ENCODE results near the gene ORAI1. TPM values are rescaled to one million over a fixed set of nuclear protein-coding genes. Genes with fewer than 3 reads are reported as not detected.
"Not testable (repeated sequence)": the region's sequence is repeated elsewhere in the genome, so short reads cannot be mapped to it uniquely, and the experiment has no call there.

Gene ORAI1
- total RNA-seq, 3 donors from 2014 or later, result 8.2 to 17.6 (median 13.6) TPM

- intact Hi-C loops (cut with DNase I, micrococcal nuclease), result no loop called here
- no peaks in the 10 kb centered on the region for H3K4me1 ChIP-seq (ENCODE audit: low read depth)
- no peak overlapping the region for H3K4me3 ChIP-seq
- DNase-seq, result no peak
- no peak for ATAC-seq
- no peaks in the 10 kb centered on the region for H3K36me3 ChIP-seq (ENCODE audit: low read depth)
- no peak for TF ChIP-seq CTCF (IDR thresholded peaks at IDR 0.05)
- no peaks in the 10 kb centered on the region for H3K9me3 ChIP-seq
These were observed 52.5 kb downstream of the ORAI1 start for GRCh38 chr12:121678716-121679300.

- not testable (repeated sequence) for ATAC-seq; DNase-seq; H3K4me3 ChIP-seq; H3K36me3 ChIP-seq (ENCODE audit: low read depth); H3K9me3 ChIP-seq; H3K4me1 ChIP-seq (ENCODE audit: low read depth)
- intact Hi-C loops (cut with DNase I, micrococcal nuclease), result loop anchor here (5.0 kb wide), 1 partner anchor 127 kb away; no protein-coding TSS in a partner anchor
These were observed 53.4 kb downstream of the ORAI1 start for GRCh38 chr12:121679661-121680197.

- H3K9me3 ChIP-seq, result no peaks in the 10 kb centered on the region
- H3K4me1 ChIP-seq (ENCODE audit: low read depth), result no peaks in the 10 kb centered on the region
- intact Hi-C loops (cut with DNase I, micrococcal nuclease), result no loop called here
- DNase-seq (no peak), ATAC-seq (no peak)
- H3K4me3 ChIP-seq, result no peak overlapping the region
- TF ChIP-seq CTCF (IDR thresholded peaks at IDR 0.05), result no peak
- H3K36me3 ChIP-seq (ENCODE audit: low read depth), result no peaks in the 10 kb centered on the region
These were observed 62.6 kb downstream of the ORAI1 start for GRCh38 chr12:121688966-121689365.

- DNase-seq, result no peak
- Histone ChIP-seq H3K36me3 (ENCODE audit: low read depth) (no peaks in the 10 kb centered on the region), H3K4me3 (no peak overlapping the region), H3K9me3 (no peaks in the 10 kb centered on the region), H3K4me1 (ENCODE audit: low read depth) (no peaks in the 10 kb centered on the region)
- intact Hi-C loops (cut with DNase I, micrococcal nuclease), result no loop called here
- ATAC-seq, result no peak
- TF ChIP-seq CTCF (IDR thresholded peaks at IDR 0.05), result no peak
These were observed 63.1 kb downstream of the ORAI1 start for GRCh38 chr12:121689430-121689829.

Other genes with a start within 250 kb of the ORAI1 start
- 10 to 100 TPM; 44.4 to 50.8 (median 46.8) TPM for gene RNF34, start 226.4 kb upstream of the ORAI1 start, total RNA-seq
- gene KDM2B, start 45.5 kb upstream of the ORAI1 start, total RNA-seq, result 10 to 100 TPM; 17.9 to 24.5 (median 18.3) TPM
- under 1 TPM; 0.17 to 0.35 (median 0.22) TPM for gene MORN3, start 43.1 kb downstream of the ORAI1 start, total RNA-seq
- gene TMEM120B, start 86.2 kb downstream of the ORAI1 start, total RNA-seq, result 10 to 100 TPM in 1 of 3 donors, 1 to 10 TPM in 2; 6.0 to 10.3 (median 6.4) TPM
- 10 to 100 TPM; 45.5 to 86.7 (median 83.2) TPM for gene RHOF, start 167.2 kb downstream of the ORAI1 start, total RNA-seq
- gene SETD1B, start 177.5 kb downstream of the ORAI1 start, total RNA-seq, result 10 to 100 TPM; 23.8 to 38.3 (median 27.5) TPM
- gene HPD, start 232.3 kb downstream of the ORAI1 start, total RNA-seq, result 1 to 10 TPM in 1 of 3 donors, under 1 TPM in 1, not detected in 1; 0.63 to 1.0 TPM